Keratinocyte (primary cell): ENCODE data around the gene SHISA4. TPM values are rescaled to one million over a fixed set of nuclear protein-coding genes. Genes with fewer than 3 reads are reported as not detected.

Experiments used
- DNase-seq: peaks from one replicate; pipeline ENCODE4 v3.0.0-alpha.2; 2011; ENCODE audit warnings: low read depth, missing footprints, low spot score
- FAIRE-seq: peaks from 2 replicates; lab custom pipeline; 2011; peaks lifted over from hg19 to GRCh38; lab: Jason Lieb, UNC
- H2AFZ ChIP-seq: 2 replicates; pipeline ENCODE4 v1.6.0; 2012; ENCODE audit warnings: low read length, control low read depth, inconsistent platforms; ENCODE audit not compliant: control insufficient read depth
- H3K27ac ChIP-seq: 2 replicates; pipeline ENCODE4 v1.5.1; 2011; ENCODE audit warnings: low read length; ENCODE audit not compliant: control insufficient read depth, insufficient read depth
- H3K27me3 ChIP-seq: 3 replicates; pipeline ENCODE4 v1.6.0; 2011; ENCODE audit warnings: low read length; ENCODE audit not compliant: control insufficient read depth, insufficient read depth; ENCODE audit errors: extremely low read depth
- H3K36me3 ChIP-seq, 2 experiments: 2 replicates in 1 of 2; 3 replicates in 1 of 2; pipeline ENCODE4 v1.5.1; 2011; ENCODE audit warnings: low read length in 2 of 2, mild to moderate bottlenecking in 1 of 2; ENCODE audit not compliant: control insufficient read depth in 2 of 2, insufficient read depth in 2 of 2; ENCODE audit errors: extremely low read depth in 1 of 2
- H3K4me1 ChIP-seq: 3 replicates; pipeline ENCODE4 v1.5.1; 2011; ENCODE audit warnings: low read length; ENCODE audit not compliant: control insufficient read depth, insufficient read depth; ENCODE audit errors: extremely low read depth
- H3K4me2 ChIP-seq: 3 replicates; pipeline ENCODE4 v1.6.0; 2011; ENCODE audit warnings: low read depth, low read length; ENCODE audit not compliant: control insufficient read depth, insufficient read depth; ENCODE audit errors: extremely low read depth
- H3K4me3 ChIP-seq, 3 experiments: fragments of 200-600 bp in 1 of 3; sonication (generic) in 1 of 3; 2 replicates in 2 of 3; 3 replicates in 1 of 3; pipeline ENCODE4 v1.5.1; 2011 to 2016; ENCODE audit warnings: low read length in 3 of 3, mild to moderate bottlenecking in 3 of 3, control low read depth in 2 of 3, inconsistent platforms in 1 of 3, low read depth in 1 of 3, mixed read lengths in 1 of 3, mixed run types in 1 of 3, moderate library complexity in 1 of 3; ENCODE audit not compliant: control insufficient read depth in 2 of 3, insufficient read depth in 2 of 3; ENCODE audit errors: extremely low read depth in 1 of 3
- H3K79me2 ChIP-seq: 2 replicates; pipeline ENCODE4 v1.6.0; 2012; ENCODE audit warnings: low read length; ENCODE audit not compliant: control insufficient read depth, insufficient read depth
- H3K9ac ChIP-seq: 3 replicates; pipeline ENCODE4 v1.6.0; 2011; ENCODE audit warnings: low read length; ENCODE audit not compliant: control insufficient read depth, insufficient read depth; ENCODE audit errors: extremely low read depth
- H3K9me1 ChIP-seq: 3 replicates; pipeline ENCODE4 v1.6.0; 2011; ENCODE audit warnings: low read length; ENCODE audit not compliant: control insufficient read depth, insufficient read depth; ENCODE audit errors: extremely low read depth
- H3K9me3 ChIP-seq: 2 replicates; pipeline ENCODE4 v1.5.1; 2012; ENCODE audit warnings: low read depth, low read length; ENCODE audit not compliant: control insufficient read depth
- H4K20me1 ChIP-seq: 3 replicates; pipeline ENCODE4 v1.6.0; 2011; ENCODE audit warnings: low read length; ENCODE audit not compliant: control insufficient read depth, insufficient read depth; ENCODE audit errors: extremely low read depth
- CTCF ChIP-seq, 3 experiments: IDR thresholded peaks in 1 of 3; conservative IDR thresholded peaks in 1 of 3; optimal IDR thresholded peaks in 1 of 3; 2 replicates in 2 of 3; 3 replicates in 1 of 3; pipeline versions ENCODE3 to v1.5.1; 2011; ENCODE audit warnings: low read length in 3 of 3, mild to moderate bottlenecking in 3 of 3, moderate library complexity in 2 of 3, control low read depth in 1 of 3, inconsistent platforms in 1 of 3; ENCODE audit not compliant: insufficient read depth in 2 of 3; ENCODE audit errors: extremely low read depth in 1 of 3
- EZH2 ChIP-seq: IDR thresholded peaks from one replicate; pipeline ENCODE4 v1.6.1; 2012; ENCODE audit warnings: inconsistent platforms, mild to moderate bottlenecking, low read length, moderate library complexity
- dilution Hi-C: fragments of 300-500 bp; cut with MboI; formaldehyde crosslinking; loops from one replicate; pipeline ENCODE4 v1.7.0; 2020; ENCODE audit warnings: low sequenced_read_pairs; ENCODE audit not compliant: extremely low pct_ligation_motif_present
- polyA plus RNA-seq, 5 experiments: library from polyadenylated mRNA; depleted of rRNA in 3 of 5; stranded (reverse) in 3 of 5; stranded (forward) in 1 of 5; unstranded in 1 of 5; fragments of >200 nt; gene quantifications; 1 replicate in 1 of 5; 2 replicates in 3 of 5; 3 replicates in 1 of 5; pipeline versions ENCODE4 v1.2.1 to v1.2.3, GENCODE V29; 2011 to 2012; ENCODE audit warnings: missing spikeins in 2 of 5, low read depth in 1 of 5, low replicate concordance in 1 of 5

Gene SHISA4
- polyA plus RNA-seq, 1 donor (not counting 4 experiments of a cell fraction or from before 2014, with no cell fraction given): 2.2 TPM

GRCh38 chr1:201938440-201939035, 49.8 kb downstream of the SHISA4 start:
- no peak for TF ChIP-seq EZH2
- TF ChIP-seq CTCF (optimal IDR thresholded peaks at IDR 0.05 in 1 of 3, IDR thresholded peaks at IDR 0.05 in 1 of 3, conservative IDR thresholded peaks at IDR 0.05 in 1 of 3; ENCODE audit: extremely low read depth in 1 of 3, insufficient read depth in 2 of 3, low read length in 3 of 3): no peak
- dilution Hi-C loops: no loop called here
- peak overlapping the region; percentile 36 for H2AFZ ChIP-seq
- H3K79me2 ChIP-seq: no peaks in the 10 kb centered on the region
- no peaks in the 10 kb centered on the region for H3K9me3 ChIP-seq
- FAIRE-seq: no peak
- no peaks in the 10 kb centered on the region for H3K27me3 ChIP-seq
- no peaks in the 10 kb centered on the region for H3K36me3 ChIP-seq
- no peak overlapping the region for H3K4me2 ChIP-seq
- H3K27ac ChIP-seq: no peak overlapping the region
- no peak overlapping the region for H3K4me3 ChIP-seq
- peaks cover 9% of the 10 kb centered on the region for H3K4me1 ChIP-seq
- H3K9me1 ChIP-seq: no peaks in the 10 kb centered on the region
- no peak for DNase-seq
- H3K9ac ChIP-seq: no peak overlapping the region
- no peaks in the 10 kb centered on the region for H4K20me1 ChIP-seq

GRCh38 chr1:201939148-201939547, 50.5 kb downstream of the SHISA4 start:
- DNase-seq (no peak), FAIRE-seq (no peak)
- no peaks in the 10 kb centered on the region for H3K36me3 ChIP-seq
- no peaks in the 10 kb centered on the region for H4K20me1 ChIP-seq
- peaks cover 9% of the 10 kb centered on the region for H3K4me1 ChIP-seq
- H3K4me2 ChIP-seq: no peak overlapping the region
- no peak overlapping the region for H3K4me3 ChIP-seq
- H3K27me3 ChIP-seq: peaks cover 4% of the 10 kb centered on the region
- H3K79me2 ChIP-seq: no peaks in the 10 kb centered on the region
- no peak overlapping the region for H2AFZ ChIP-seq
- dilution Hi-C loops: no loop called here
- H3K9me3 ChIP-seq: no peaks in the 10 kb centered on the region
- H3K27ac ChIP-seq: no peak overlapping the region
- H3K9ac ChIP-seq: no peak overlapping the region
- no peaks in the 10 kb centered on the region for H3K9me1 ChIP-seq
- TF ChIP-seq CTCF (optimal IDR thresholded peaks at IDR 0.05 in 1 of 3, IDR thresholded peaks at IDR 0.05 in 1 of 3, conservative IDR thresholded peaks at IDR 0.05 in 1 of 3; ENCODE audit: extremely low read depth in 1 of 3, insufficient read depth in 2 of 3, low read length in 3 of 3) (no peak), EZH2 (no peak)
